Ishikawa (cell line): ENCODE measurements around the gene PHLDA1.

ENCODE experiments used
- CEBPB ChIP-seq: IDR thresholded peaks from 2 replicates; pipeline ENCODE4 v1.6.1; 2012
- CREB1 ChIP-seq: IDR thresholded peaks from 2 replicates; pipeline ENCODE4 v1.6.1; 2012; ENCODE audit warnings: low read depth
- EGR1 ChIP-seq: IDR thresholded peaks from 2 replicates; pipeline ENCODE4 v1.6.1; 2012
- EP300 ChIP-seq: IDR thresholded peaks from 2 replicates; pipeline ENCODE4 v1.6.1; 2012; ENCODE audit warnings: borderline replicate concordance
- FOXM1 ChIP-seq: IDR thresholded peaks from 2 replicates; pipeline ENCODE4 v1.6.1; 2012; ENCODE audit warnings: low read depth, borderline replicate concordance
- NFIC ChIP-seq: IDR thresholded peaks from 2 replicates; pipeline ENCODE4 v1.6.1; 2012
- RAD21 ChIP-seq: IDR thresholded peaks from 2 replicates; pipeline ENCODE4 v1.6.1; 2012; ENCODE audit warnings: low read depth
- REST ChIP-seq: IDR thresholded peaks from 2 replicates; pipeline ENCODE4 v1.6.1; 2012; ENCODE audit warnings: low read depth, mild to moderate bottlenecking
- TAF1 ChIP-seq: IDR thresholded peaks from 2 replicates; pipeline ENCODE4 v1.6.1; 2012; ENCODE audit warnings: low read depth, mild to moderate bottlenecking
- TCF12 ChIP-seq: IDR thresholded peaks from 2 replicates; pipeline ENCODE4 v1.6.1; 2012; ENCODE audit warnings: low read depth
- TEAD4 ChIP-seq: IDR thresholded peaks from 2 replicates; pipeline ENCODE4 v1.6.1; 2012
- YY1 ChIP-seq: IDR thresholded peaks from 2 replicates; pipeline ENCODE4 v1.6.1; 2012; ENCODE audit warnings: low read depth
- ZBTB7A ChIP-seq: IDR thresholded peaks from 2 replicates; pipeline ENCODE4 v1.6.1; 2012; ENCODE audit warnings: low read depth
- TF ChIP-seq, protein P1 (sequence below): IDR thresholded peaks from 2 replicates; pipeline ENCODE4 v1.6.1; 2012
- TF ChIP-seq, protein P2 (sequence below): IDR thresholded peaks from 2 replicates; pipeline ENCODE4 v1.6.1; 2012

The PHLDA1 gene

GRCh38 chr12:76006028-76006925 lies 25.3 kb downstream of the PHLDA1 start:
- TF ChIP-seq NFIC, result no peak
- TF ChIP-seq, protein P1, sequence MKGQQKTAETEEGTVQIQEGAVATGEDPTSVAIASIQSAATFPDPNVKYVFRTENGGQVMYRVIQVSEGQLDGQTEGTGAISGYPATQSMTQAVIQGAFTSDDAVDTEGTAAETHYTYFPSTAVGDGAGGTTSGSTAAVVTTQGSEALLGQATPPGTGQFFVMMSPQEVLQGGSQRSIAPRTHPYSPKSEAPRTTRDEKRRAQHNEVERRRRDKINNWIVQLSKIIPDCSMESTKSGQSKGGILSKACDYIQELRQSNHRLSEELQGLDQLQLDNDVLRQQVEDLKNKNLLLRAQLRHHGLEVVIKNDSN, result no peak
- TF ChIP-seq RAD21, result no peak
- TF ChIP-seq YY1, result no peak
- no peak for TF ChIP-seq TAF1
- no peak for TF ChIP-seq CEBPB
- no peak for TF ChIP-seq EP300
- no peak for TF ChIP-seq TCF12
- no peak for TF ChIP-seq EGR1
- TF ChIP-seq FOXM1, result no peak
- TF ChIP-seq, protein P2, sequence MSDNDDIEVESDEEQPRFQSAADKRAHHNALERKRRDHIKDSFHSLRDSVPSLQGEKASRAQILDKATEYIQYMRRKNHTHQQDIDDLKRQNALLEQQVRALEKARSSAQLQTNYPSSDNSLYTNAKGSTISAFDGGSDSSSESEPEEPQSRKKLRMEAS, result no peak
- TF ChIP-seq REST, result no peak
- no peak for TF ChIP-seq TEAD4
- TF ChIP-seq CREB1, result no peak
- TF ChIP-seq ZBTB7A, result no peak

DNA sequence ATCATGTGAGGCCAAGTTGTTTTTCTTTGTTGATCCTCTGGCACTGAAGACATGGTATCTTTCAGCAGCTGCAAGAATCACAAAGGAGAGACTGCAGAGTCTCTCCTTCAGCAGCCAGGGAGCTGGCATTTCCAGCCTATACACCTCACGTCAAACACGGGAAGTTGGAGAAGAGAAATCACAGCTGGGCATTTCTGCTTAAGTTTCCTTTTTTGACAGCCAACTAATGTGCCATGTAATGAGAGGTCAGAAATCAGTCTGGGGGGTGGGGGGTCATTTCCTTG lies 28.3 kb downstream of the PHLDA1 start:
- TF ChIP-seq TEAD4 (no peak), TCF12 (no peak), REST (no peak), CEBPB (no peak), TAF1 (no peak), ZBTB7A (no peak), FOXM1 (no peak), YY1 (no peak), CREB1 (no peak), NFIC (no peak), EP300 (no peak), RAD21 (no peak), EGR1 (no peak)
- TF ChIP-seq, protein P1, result no peak
- TF ChIP-seq, protein P2, result no peak

- TF ChIP-seq, protein P1, result no peak
- TF ChIP-seq EP300 (no peak), FOXM1 (no peak), TCF12 (no peak), NFIC (no peak), CREB1 (no peak), CEBPB (no peak), RAD21 (no peak), YY1 (no peak), EGR1 (no peak), TAF1 (no peak), TEAD4 (no peak), ZBTB7A (no peak), REST (no peak)
- TF ChIP-seq, protein P2, result no peak
These were observed 28.8 kb downstream of the PHLDA1 start for GRCh38 chr12:76002598-76003354.
